Activated naive CD4-positive, alpha-beta T cell treated with anti-CD3 and anti-CD28 coated beads, Interleukin-2, amount 50 U/mL, for 16 hours (primary cell): ENCODE measurements around the gene MRPS7.
"Not testable (repeated sequence)": the region's sequence is repeated elsewhere in the genome, so short reads cannot be mapped to it uniquely, and the experiment has no call there.

Experiments
- DNase-seq: peaks from one replicate; pipeline ENCODE4 v3.0.0-alpha.2; 2020

MRPS7 gene

GRCh38 chr17:75245011-75245410 lies 16.7 kb upstream of the MRPS7 start:
- no peak for DNase-seq

- no peak for DNase-seq
Measured at GRCh38 chr17:75246404-75246803, 15.3 kb upstream of the MRPS7 start.

DNA sequence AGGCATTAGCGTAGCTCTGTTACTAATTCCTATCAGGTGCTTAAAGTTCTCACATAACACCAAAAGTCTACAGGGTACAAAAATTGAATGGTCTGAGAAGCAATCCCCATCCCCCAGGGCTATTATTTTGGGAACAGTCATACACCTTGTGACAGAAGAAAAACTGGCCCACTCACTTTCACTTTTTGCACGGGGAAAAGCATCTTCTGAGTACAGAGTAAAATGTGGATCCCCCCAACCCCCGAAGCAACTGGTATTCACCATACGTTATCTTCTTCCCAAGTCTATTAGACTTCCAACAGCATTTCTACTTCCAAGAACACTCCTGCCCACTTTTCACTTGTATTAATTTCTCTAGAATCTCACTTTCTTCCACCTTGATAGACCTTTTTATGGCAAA lies 12.1 kb upstream of the MRPS7 start:
- DNase-seq, result peak; percentile 38

- peak; percentile 89 for DNase-seq
Measured at GRCh38 chr17:75250009-75250471, 11.6 kb upstream of the MRPS7 start.

DNA sequence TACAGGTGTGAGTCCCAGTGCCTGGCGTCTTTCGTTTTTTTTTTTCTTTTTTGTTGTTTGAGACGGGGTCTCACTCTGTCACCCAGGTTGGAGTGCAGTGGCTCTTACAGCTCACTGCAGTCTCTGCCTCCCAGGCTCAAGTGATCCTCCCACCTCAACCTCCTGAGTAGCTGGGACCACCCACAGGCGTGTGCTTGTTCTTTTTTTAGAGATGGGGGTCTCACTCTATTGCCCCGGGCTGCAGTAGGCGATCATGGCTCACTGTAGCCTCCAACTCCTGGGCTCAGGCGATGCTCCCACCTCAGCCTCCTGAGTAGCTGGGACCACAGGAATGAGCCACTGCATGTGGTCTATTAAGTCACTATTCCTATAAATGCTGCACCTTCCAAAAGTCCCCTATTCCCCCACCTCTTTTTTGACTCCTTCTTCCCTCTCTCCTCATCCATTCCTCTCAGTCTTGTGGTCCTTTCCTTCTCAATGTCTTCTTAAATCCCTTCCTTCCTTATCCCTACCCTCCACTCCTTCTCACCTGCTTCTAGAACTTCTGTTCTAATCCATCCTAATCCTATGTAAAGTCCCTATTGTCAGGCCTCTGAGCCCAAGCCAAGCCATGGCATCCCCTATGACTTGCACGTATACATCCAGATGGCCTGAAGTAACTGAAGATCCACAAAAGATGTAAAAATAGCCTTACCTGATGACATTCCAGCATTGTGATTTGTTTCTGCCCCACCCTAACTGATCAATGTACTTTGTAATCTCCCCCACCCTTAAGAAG lies 9.5 kb upstream of the MRPS7 start:
- no peak for DNase-seq

DNA sequence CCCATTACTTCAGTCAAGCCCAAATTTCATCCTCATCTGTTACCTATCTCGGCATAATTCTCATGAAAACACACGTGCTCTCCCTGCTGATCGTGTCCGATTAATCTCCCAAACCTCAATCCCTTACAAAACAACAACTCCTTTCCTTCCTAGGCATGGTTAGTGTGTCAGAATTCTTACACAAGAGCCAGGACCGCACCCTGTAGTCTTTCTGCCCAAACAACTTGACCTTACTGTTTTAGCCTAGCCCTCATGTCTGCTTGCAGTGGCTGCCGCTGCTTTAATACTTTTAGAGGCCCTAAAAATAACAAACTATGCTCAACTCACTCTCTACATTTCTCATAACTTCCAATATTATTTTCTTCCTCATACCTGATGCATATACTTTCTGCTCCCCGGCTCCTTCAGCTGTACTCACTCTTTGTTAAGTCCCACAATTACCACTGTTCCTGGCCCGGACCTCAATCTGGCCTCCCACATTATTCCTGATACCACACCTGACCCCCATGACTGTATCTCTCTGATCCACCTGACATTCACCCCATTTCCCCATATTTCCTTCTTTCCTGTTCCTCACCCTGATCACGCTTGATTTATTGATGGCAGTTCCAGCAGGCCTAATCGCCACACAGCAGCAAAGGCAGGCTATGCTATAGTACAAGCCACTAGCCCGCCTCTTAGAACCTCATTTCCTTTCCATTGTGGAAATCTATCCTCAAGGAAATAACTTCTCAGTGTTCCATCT lies 5.6 kb upstream of the MRPS7 start:
- not testable (repeated sequence) for DNase-seq

DNA sequence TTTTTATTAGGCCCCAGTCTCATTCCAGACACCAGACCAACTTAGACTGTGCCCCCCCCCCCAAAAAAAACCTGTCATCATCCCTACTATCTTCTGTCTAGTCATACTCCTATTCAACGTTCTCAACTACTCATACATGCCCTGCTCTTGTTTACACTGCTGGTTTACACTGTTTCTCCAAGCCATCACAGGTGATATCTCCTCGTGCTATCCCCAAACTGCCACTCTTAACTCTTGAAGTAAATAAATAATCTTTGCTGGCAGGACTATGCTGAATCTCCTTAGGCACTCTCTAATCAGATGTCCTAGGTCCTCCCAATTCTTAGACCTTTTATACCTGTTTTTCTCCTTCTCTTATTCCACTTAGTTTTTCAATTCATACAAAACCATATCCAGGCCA lies 4.5 kb upstream of the MRPS7 start:
- not testable (repeated sequence) for DNase-seq

DNA sequence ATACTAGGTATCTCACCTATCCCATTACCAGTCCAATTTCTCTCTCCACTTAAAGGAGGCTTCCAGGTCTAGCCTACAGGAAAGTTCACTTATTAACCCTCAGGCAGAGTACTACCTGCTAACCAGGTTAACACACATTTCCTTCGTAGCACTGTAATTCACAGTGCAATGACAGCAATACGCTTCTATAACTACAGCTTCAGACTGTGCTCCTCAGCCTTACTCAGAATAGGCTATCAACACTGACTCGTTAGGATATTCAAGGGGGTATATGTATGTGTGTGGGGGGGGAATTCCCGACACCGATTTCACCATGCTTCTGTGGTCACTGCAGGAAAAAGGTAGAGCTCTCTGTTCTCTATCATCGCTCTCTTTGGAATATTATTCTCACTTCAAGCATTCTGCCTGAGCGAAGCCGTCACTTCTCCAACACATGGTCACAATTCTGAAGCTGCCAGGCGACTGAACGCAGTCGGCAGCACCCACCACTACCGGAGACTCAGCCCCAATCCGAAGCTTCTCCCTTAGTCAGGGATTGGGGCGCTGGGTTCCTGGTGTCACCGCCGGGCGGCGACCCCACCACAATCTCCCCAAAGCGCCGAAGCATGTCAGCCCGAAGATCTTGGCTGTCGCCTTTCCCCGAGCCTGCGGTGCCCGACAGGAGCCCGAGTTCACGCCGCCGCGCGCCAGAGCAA lies 891 bp upstream of the MRPS7 start:
- DNase-seq, result peak; percentile 67

GRCh38 chr17:75262112-75262606 lies 480 bp downstream of the MRPS7 start:
- no peak for DNase-seq

DNA sequence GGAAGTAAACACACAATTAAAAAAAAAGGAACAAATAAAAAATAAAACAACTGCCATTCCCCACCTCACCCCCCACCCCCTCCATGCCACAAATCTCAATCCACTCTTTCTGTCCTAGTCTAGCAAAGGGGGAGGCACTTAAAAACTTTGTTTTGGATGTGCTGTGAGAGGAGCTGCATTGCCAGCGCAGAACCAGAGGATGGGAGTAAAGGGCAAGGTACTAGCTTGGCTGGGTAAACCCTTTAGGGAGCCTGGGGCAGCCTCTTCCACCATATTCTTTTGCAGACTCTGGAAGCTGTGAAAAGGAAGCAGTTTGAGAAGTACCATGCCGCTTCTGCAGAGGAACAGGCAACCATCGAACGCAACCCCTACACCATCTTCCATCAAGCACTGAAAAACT lies 1.4 kb downstream of the MRPS7 start:
- no peak for DNase-seq

GRCh38 chr17:75265614-75266315 lies 4.1 kb downstream of the MRPS7 start:
- no peak for DNase-seq

GRCh38 chr17:75266316-75267152 lies 4.9 kb downstream of the MRPS7 start:
- no peak for DNase-seq

DNA sequence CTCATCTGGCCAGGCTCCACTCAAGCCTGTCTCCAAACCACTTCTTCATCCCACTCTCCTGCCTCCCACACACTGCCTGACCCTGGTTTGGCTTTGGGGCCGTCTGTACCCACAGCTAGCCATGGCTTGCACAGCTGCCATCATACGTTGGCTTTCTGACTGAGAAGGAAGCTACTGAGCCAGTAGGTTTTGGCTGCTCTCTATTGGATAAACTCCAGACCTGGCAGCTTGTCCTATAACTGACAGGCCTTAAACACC lies 5.4 kb downstream of the MRPS7 start:
- no peak for DNase-seq

- DNase-seq, result no peak
Measured at GRCh38 chr17:75267411-75268232, 5.9 kb downstream of the MRPS7 start.

DNA sequence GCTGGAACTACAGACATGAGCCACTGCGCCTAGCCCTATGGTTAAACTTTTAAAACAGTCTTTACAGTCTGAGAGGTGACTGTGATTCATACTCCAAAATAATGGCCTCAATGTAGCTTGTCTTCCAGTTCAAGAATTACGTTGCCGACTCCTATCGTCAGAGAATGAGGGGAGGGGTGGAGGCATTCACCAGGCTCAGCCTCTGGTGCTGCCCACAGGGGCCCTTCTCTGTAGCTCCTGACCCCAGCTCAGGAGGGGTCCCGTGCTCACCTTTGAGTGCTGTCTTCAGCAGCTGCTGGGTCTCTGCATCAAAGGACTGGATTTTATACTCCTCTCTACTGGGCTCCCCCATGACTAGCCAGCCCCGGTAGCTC lies 8.2 kb downstream of the MRPS7 start:
- no peak for DNase-seq

DNA sequence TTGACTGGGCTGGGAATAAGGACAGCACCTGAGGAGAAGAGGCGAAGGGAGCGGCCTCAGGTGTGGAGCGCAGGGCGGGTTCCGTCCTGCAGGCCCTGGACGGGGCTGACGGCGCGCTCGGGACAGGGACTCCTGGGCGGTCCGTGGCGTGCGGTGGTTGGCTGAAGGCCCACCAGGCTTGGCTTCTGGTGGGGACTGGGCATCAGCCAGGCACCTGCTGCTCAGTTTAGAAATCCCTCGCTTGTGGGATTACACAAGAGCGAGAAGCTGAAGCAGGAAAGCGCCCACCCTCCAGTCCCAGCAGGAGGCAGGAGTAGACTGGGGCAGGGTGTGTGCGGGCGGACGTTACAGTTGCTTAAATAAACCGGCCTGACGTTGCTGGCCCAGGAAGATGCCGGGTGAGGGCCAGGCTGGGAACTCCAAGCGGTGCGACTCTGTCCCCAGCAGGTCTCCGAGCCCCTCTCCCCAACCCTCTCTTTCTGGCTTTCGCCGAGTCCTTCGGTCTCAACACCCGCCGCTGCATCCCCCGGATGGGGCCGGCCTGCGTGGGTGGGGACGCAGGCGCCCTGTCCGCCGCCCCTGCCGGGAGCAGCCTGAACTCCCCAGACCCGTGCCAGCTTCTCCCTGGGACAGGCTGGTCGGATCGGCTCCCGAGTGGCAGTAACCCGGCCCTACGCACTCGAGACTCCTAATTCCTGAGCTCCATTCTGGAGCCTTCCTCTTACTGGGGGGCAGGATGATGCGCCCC lies 8.7 kb downstream of the MRPS7 start:
- peak; percentile 50 for DNase-seq

GRCh38 chr17:75270966-75271232 lies 9.2 kb downstream of the MRPS7 start, which contains the start of gene MIF4GD:
MIF4GD (minus strand) TSS chr17:75271231; CDS start chr17:75270195, 1,036 bp downstream.
- no peak for DNase-seq

DNA sequence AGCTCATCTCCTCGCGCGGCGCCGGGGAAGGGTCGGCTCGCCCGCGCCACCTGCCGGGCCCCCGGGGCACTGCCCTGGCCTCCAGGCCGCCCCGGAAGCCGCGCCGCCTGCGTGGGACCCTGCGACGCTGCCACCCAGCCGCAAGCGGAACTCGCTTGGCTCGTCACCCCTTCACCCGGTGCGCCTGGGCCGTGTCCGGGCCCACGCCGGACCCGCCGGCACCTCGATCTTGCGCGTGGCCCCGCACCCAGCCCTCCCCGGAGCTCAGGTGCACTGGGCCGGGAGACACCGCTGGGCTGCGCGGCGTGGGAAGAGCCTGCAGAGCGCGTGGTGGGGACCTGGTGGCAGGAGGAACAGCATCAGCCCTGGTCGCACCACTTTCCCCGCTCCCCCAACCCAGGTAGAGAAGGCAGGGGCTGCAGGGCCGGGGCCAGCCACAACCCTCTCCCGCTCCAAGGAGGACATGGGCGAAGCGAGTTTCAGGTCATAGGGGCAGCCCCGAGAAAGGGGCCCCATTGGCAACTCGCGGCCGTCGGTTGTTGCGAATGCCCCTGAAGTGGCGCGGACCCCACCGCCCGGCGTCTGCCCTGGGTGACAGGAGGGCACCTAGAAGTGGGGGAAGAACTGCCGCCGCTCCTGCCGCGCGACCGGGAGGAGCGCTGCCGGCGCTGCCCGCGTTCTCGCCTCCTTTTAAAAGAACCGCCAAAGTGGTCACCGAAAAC lies 9.7 kb downstream of the MRPS7 start:
- peak; percentile 88 for DNase-seq

DNA sequence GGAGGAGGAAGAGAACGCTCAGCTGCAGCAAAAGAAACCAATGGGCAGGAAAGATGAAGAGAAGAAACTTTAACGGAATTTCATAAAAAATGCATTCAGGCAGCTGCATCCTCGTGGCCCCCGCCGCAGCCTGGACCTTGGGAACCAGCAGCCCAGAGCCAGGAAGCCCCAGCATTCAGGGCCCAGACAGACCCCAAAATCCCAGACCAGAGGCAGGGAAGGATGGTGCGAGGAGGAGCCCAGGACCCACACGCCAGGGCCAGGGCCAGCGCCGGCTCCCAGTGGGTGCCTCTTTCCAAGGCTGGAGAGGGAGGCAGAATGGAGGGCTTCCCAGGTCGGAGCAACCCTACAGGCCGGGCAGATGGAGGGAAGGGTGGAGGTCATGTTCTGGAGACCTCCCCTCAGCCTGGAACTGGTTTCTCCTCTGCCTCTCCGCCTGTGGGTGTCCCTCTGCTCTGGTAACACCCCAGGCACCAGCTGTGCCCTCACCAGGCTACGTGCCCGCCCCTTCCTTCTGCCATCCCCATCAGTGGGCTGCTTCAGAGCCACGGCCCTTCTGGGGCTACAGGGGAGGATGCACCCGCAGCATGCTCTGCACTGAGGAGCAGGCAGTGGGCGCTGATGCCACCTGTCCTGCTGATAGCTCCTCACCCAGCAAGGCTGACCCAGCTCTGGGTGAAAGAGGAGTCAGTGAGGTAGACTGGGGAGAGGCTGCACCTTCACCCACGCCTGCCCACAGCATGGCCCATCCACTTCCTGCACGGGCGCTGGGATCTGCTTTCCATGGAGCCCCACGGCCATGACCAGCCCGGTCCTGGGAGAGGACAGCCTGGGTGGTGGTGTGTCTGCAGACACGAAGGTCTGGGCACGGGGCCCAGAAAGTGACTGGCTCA lies 10.5 kb downstream of the MRPS7 start:
- DNase-seq, result no peak
